HG03025 (cell line): Measurements from ENCODE around the gene GALR1.
"Not testable (repeated sequence)": the region's sequence is repeated elsewhere in the genome, so short reads cannot be mapped to it uniquely, and the experiment has no call there.

Source experiments
- ATAC-seq: cut with Tn5 transposase; IDR thresholded peaks from one replicate; pipeline ENCODE4 v1.9.1; 2021; ENCODE audit warnings: mild to moderate bottlenecking, moderate library complexity; ENCODE audit not compliant: unreplicated experiment, low FRiP score

The GALR1 gene, protein sequence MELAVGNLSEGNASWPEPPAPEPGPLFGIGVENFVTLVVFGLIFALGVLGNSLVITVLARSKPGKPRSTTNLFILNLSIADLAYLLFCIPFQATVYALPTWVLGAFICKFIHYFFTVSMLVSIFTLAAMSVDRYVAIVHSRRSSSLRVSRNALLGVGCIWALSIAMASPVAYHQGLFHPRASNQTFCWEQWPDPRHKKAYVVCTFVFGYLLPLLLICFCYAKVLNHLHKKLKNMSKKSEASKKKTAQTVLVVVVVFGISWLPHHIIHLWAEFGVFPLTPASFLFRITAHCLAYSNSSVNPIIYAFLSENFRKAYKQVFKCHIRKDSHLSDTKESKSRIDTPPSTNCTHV

DNA sequence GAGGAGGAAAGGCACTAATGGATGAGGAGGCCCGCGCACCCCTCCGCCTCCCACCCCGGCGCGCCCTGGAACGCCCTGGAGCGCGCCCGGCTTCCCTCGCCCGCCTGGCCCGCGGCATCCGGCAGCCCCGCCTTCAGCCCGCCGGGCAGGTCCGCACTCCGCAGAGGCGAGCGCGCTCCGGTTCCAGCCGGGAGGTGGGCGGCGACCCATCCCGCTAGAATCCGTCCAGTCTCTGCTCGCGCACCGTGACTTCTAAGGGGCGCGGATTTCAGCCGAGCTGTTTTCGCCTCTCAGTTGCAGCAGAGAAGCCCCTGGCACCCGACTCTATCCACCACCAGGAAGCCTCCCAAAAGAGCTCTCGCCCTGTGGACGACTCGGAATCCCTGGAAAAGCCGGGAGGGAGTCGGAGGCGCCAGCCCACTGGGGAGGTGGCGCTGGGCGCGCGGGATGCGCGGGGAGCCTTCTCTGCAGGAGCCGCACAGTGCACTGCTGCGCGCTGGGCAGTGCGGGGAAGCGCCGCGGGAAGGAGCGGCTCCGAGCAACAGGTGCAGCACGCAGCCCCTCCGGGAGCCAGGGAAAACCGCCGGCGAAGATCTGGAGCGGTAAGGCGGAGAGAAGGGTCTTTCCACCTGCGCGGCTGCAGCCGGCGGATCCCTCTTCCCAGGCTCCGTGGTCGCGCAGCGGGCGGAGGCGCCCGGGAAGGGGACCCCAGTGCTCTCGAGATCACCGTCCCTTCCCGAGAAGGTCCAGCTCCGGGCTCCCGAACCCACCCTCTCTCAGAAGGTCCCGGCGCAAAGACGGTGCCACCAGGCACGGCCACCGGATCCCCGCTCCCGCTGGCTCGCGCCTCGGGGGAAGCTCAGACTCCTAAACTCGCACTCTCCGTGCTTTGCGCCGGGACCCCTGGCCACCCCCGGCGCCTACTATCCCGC, at the start of gene GALR1:
Gene GALR1, plus strand, starts transcription at position 280 of the 932 bp plus-strand sequence. CDS start 701 bp downstream, outside the sequence.
- ATAC-seq: no peak

DNA sequence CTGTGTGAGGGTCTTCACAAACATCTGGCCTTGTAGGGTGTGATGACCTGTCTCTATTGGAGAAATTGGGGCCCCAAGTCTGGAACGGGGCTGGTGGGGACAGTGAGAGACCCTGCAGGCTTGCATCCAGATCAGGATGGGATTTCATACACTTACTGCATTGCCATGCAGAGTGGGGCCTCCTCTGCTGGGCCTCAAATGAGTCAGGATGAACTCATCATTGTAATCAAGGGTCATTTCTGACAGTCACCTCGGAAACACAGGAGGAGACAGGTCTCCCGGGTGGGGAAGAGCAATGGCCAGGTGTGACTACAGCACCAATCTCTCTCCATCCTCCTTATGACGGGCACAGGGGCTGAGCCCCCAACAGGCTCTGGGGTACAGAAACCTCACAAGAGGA, 48.1 kb upstream of the GALR1 start:
- ATAC-seq: no peak

DNA sequence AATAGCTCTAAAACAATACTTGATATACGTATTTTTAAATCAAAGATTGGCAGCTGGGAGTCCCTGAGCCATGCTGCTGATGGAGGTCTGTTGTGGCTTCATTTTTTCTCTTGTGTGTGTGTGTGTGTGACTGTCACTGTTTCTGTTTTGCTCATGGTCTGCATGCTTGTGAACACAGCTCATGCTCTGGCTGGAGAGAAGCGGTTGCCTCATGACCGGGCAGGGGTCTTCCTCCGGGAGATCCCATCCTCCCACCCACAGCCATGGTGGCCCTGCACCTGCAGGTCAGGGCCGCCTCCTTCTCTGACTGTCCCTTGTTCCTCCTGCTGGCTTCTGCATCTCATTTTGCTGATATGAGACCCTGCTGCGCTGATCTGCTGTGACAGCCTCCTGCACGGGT, 47.3 kb upstream of the GALR1 start:
- ATAC-seq: no peak

DNA sequence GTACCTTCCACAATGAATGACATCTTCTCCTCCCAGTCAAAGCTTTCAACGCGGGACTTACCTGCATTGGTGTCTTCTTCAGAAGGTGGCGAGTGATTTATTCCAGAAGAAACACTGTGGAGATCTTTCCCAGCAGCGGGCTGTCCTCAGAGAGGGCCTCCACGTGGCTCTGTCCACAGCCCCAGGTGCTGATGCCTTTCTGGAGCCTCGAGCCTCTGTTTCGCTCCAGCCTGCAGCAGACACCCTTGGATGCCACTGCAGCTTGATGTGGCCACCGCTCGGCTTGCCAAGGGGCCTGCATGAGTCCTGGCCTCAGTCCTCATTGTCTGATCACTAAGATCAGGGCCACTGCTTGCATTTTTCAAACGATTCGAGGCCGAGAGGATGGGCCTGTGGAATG, 46.6 kb upstream of the GALR1 start:
- no peak for ATAC-seq

- ATAC-seq: no peak
Observed at GRCh38 chr18:77203851-77204250, 45.8 kb upstream of the GALR1 start.

DNA sequence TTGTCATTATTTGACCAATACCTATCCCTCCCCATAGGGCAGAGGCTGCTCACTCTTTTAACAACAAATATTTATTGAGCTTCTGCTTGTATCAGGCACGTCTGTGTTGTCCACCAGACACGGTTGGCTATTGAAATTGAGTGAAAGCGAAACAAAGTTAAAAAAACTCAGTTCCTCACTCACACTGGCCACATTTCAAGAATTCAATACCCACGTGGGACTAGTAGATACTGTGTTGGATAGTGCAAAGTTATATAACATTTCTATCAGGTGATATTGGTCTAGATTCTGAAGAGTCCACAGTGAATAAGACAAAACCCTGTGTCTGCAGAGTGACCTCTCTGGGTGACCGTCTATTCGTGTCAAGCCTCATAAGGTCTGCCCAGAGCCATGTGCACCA, 43.9 kb upstream of the GALR1 start:
- no peak for ATAC-seq

- ATAC-seq: no peak
Observed at GRCh38 chr18:77206676-77207374, 42.8 kb upstream of the GALR1 start.

DNA sequence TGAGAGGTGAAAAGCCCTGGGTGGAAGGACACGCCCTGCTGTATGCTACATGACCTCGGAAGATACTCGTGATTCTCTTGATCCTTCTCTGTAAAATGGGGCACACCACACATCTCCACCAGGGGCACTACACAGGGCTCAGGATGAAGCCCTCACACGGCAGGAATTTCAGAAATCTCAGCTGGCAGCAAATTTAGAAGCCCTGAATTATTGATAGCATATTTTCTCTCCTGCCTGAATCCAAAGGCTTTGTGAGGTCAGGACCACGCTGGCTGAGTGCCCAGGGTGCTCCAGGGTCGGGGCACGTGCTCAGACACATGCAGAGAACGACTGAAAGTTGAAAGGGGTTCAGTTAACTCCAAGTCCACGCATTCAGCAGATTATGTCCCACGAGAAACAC, 42.1 kb upstream of the GALR1 start:
- ATAC-seq: no peak

DNA sequence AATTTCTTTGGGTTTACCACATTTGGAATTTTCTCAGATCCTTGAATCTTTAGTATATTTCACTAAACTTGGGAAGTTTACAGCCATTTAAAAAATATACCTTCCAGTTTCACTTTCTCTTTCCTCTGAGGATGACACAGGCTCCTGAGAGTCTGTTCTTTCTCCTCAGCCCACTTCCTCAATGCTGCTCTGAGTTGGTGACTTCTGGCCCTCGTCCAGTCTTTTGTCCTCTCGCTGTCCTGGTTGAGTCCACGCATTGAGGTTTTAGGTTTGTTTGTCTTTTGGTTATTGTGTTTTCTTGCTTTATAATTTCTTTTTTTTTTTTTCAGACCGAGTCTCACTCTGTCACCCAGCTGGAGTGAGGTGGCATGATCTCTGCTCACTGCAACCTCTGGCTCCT, 40.7 kb upstream of the GALR1 start:
- ATAC-seq: peak; percentile 60

DNA sequence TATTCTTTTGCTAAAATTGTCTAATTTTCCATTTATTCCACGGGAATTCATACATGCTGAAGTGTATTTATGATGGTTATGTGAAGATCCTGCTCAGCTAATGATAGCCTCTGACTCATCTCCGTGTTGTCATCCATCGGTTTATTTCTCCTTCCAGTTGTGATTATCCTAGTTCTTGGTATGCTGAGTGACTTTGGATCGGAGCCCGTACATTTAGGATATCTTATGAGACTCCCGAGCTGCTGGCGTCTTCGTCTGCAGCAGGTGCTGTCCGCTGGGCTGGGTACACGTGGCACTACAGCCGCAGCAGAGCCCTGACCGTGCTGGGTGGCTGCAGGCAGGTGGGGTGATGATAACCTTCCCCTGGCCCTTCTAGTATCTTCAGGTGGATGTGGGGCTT, 40.1 kb upstream of the GALR1 start:
- no peak for ATAC-seq

GRCh38 chr18:77210249-77210648, 39.4 kb upstream of the GALR1 start:
- ATAC-seq: no peak

DNA sequence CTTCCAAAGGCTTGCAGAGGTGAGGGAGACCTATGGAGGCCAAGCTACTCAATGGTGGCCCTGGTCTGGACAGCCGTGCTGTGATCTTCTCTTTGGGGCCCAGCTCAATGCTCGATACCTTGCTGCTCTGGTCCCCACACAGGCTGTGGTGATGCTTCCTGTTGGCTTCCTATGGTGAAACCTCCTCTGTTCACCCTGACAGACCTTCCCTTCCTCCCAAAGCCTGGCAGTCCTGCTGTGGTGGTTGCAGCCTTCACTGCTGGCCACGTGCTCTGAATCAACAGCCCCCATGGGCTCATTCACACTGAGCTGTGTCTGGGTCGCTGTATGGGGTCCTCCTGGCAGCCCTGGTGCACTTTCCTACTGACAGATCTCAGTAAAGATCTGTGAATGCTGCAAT, 31.0 kb upstream of the GALR1 start:
- ATAC-seq: no peak

DNA sequence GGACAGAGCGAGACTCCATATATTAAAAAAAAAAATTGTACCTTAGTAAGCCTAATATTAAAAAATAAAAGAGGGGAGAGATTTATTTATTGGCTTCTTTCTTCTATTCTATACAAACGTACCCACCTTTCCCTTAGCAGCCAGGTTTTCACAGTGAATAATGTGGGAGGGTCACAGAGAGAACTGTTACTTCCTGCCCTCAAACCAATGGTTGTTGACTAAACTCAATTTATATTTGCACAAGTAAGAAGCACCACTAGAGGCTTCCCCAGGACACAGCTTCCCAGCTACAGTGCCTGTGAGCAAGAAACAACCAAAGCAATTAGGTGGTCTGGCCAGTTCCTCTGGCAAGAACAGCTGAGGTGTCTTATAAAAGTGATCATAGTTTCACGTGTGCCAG, 28.9 kb upstream of the GALR1 start:
- ATAC-seq: no peak

DNA sequence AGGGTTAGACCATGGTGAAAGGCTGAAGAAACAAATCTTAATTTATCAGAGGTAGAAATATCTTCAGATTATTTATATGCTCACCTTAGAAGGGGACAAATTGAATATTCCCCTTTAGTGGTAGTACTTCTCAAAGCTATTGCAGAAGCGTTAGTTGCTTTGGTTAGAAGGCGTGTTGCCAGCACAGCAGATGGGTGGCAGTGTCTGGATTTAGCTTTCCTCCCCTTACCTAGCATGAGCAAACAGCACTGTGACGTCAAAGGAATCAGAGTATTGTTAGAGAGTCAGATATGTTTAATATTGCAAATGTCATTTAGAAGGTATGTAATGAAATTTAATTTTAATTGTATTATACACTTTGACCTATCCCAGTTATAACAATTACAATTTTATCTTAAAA, 27.2 kb upstream of the GALR1 start:
- no peak for ATAC-seq

DNA sequence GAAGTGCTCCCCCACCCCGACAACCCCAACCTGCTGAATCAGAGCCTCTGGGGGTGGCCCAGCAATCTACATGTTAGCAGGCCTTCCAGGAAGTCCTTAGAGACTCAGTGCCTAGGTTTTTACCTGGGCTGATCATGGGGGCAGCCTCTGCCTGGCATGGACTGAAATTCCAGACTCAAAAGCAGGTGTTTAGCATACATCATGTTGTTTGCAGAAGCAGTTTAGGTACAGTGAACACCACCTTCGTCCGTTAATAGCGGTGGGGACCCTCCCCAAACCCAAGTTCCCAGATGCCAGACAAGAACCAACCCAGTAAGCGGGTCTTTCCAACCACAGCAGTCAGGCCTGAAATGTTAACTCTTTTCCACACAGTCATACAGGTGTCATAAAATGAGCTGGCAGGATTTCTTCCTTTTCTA, 26.4 kb upstream of the GALR1 start:
- ATAC-seq: no peak

DNA sequence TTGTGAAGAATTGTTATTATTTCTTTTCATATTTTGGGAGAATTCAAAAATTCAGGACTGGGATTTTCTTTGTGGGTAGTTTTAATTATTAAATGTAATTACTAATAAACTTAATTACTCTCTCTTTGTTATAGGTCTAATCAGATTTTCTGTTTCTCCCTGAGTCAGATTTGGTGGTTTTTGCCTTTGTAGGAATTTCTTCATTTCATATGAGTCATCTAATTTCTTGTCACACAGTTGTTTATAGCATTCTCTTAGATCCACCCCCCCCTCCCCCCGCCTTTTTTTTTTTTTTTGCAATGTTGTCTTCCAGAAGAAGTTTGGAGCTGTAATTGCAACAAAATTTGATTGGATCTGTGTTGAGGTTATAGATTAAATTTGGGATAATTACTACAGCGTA, 26.0 kb upstream of the GALR1 start:
- ATAC-seq: no peak

- no peak for ATAC-seq
Observed at GRCh38 chr18:77230645-77231044, 19.0 kb upstream of the GALR1 start.

DNA sequence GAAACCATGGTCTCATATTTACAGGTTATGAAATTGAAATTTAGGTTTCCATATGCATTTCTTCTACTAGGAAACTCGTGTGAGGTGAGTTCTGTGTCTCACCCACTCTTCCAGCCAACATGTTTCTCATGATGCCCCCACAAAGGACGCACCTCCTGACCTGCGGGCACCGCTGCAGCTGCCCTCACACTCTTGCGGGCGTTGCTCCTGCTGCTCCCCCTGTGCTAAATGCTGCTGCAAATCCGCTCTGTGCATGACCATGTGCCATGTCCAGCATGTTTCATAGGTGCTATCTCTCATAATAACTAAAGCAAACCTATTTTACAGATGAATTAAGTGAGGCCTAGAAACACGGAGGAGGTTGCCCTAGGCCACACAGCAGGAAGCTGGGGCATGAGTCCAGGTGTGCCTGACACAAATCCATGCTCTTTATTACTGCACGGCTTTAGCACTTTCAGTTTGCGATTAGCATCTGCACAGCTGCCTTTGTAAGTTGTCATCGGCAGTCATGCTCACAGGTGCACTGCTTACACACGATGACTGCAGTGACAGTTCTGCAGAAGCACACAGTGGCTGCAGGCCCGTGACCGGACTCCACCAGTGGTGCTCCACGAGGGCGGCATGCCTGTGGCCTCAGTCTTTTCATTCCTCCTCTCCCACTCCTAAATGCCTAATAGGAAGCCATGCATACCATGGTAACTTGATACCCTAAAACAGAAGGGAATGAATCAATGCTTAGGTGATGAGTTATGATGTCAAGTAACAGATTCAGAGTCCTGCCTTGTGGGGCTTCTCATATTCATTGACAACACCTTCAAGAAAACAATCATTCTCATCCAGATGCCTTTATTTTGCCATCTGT, 14.9 kb upstream of the GALR1 start:
- no peak for ATAC-seq

- ATAC-seq: not testable (repeated sequence)
Observed at GRCh38 chr18:77239285-77239684, 10.4 kb upstream of the GALR1 start.
